ENCODE data around the gene SNCAIP.

The SNCAIP gene

DNA sequence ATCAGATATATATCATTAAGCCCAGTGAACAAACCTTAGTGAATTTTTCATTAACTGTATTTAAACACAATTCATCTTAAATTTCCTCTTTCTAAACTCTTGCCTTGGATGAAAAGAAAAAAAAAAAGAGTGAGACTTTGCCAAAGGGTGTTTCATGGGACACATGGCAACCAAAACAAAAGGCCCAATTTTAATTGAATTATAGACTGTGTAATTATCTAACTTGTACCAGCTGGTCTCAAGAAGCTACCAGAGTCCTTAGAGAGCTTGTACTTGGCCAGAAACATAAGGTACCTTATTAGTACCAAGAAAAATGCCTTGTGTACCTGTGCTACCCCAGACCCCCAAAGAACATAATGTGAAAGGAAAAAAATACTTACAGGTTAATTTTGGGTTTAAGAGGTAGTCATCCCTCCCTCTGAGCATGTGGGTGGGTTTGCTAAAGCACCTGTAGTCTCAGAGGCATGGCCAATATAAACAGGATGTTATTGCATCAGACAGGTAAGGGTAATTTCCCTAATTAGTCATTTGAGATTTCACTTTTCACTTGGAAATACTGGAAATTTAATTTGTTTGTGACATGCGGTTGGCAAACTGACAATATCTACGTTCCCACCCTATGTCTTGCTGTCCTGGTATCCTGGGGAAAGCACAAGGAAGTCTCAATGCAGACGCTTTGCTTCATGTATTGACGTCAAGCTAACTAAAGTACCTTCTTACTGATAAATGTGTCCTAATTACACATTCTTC, 90.1 kb downstream of the SNCAIP start:
- DNase-seq, result no peak

DNA sequence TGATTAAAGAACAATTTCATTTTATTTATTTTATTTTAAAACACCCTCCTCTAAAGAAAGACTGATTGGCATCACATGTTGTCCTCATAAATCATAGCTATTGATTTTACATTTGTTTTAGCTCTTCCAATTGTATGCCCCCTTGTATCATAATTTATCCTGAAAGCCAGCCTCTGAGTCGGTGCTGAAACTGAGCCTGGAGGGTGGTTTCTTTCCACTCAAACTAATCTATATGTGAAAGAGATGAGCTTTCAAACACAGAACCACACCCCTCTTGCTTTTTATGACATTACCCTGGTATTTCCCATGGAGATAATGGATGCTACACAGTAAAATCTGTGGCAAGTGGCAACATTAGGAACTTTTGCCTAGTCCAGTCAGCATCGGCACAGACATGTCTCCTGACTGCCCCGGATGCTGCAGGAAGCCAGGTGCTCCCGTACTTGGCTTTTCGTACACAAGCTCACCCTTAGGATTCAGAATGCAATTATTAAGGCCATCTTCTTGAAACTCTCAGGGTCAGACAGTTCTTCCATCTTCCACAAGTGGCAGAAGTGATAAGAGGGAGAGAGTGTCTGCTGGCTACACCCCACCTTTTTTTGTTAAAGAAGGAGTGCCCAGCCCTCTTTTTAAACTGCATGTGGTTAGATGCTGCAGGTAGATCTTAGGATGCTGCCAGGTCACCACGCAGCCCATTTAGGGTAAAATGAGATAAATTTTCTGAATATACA, 91.1 kb downstream of the SNCAIP start:
- DNase-seq, result no peak

DNA sequence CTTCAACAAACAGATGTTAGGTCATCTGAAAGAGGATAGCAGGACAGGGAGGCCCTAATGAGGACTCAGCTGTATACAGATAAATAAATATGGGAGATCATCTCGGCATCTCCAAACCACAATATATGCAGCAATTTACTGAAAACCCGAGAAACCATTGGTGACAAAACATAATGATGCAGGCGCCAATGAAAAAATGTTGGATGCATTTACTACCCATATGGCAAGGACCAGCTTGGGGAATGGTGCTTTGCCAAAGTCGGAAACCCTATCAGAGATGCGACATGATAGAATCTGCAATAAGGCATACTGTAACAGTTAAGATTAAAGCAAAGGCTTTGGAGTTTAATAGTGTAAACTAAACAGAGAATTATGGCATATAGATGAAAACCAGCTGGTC, 92.0 kb downstream of the SNCAIP start:
- DNase-seq, result no peak

DNA sequence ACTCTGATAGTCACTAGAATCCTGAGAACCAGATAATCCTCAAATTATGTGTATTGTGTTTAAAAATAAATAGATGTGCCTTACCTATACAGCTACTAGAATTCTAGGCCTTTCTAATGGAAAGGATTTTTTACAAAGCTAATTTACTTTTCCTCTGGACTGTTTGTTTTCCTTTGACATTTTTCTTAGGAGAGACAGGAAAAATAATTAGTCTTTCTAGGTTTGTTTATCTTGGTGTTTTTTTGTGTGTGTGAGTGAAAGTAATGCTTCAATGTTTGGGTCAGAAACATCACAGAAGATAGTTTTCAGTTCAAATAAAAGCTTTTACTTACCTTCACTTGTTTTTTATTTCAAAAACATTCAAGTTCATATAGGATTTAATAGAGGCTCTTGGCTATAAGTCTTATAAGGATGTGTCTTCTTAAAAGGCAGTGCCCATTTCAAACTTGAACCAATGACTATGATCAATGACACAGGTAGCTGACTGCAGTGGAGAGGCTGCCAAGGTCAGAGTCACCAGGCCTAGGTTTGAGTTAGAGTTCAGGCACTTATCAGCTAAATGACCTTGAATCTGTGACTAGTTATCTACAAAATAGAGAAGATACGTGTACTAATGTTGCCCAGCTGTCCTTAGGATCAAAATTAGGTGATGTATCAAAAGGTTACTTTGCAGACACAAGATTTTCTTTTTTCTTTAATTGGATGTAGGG, 92.8 kb downstream of the SNCAIP start:
- DNase-seq, result no peak

DNA sequence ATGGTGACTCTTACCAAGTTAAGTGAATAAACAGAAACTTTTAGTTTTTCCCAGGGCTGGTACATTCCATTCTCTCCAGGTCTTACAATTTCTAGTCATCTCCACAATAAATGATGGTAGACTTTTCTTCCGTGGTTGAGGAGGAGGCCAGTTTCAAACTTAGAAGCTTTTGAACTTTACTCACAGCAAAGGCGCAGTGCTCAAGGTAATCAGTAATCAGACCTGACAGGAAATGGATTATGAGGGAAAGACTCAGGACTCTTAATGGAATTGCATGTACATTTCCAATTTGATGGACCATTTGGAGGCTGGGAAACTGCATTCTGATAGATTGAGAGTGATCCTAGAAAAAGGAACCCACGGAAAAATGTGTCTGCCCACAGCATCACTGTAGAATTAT, 93.7 kb downstream of the SNCAIP start:
- no peak for DNase-seq

DNA sequence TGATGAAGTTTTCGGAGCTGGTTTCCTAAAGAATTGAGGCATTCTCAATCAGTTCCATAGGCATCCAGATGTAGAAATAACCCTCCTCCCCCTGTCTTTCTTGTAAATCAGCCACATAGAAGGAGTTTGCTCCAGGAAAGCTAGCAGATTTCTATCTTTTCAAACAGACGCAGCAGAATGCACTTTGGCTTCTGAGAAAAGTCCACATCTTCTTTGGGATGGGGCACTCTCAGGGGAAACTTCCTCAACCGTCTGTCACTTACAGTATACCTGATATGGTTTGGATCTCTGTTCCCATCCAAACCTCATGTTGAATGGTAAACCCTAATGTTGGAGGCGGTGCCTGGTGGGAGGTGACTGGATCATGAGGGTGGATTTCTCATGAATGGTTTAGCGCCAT, 94.1 kb downstream of the SNCAIP start:
- no peak for DNase-seq

DNA sequence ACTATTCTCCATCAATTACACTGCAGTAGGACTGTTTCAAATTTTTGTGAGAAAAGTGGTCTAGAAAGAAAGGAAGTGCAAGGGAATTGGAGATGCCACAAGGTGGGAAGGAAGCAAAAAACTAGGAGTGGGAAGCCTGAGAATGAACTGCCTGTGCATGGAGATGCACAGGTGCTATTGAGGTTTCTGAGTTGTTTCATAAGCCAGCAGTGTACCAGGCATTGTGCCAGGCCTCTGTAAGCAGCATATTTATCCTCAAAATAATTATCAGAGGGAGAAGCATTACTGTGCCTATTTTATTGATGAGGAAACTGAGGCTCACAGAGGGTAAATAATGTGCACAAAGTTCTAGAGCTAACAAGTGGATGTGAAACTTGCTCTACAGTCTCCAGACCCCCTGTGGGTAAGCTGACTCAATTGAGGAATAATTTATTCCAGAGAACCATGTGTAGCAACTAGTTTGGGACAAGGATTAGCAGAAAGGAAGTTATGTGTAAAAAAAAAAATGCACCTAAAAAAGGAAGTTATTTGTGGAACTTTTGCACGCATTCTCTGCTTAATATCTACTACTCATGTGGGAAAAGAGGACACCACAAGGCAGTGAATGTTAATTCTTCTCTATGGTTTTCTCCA, 96.7 kb downstream of the SNCAIP start:
- no peak for DNase-seq

DNA sequence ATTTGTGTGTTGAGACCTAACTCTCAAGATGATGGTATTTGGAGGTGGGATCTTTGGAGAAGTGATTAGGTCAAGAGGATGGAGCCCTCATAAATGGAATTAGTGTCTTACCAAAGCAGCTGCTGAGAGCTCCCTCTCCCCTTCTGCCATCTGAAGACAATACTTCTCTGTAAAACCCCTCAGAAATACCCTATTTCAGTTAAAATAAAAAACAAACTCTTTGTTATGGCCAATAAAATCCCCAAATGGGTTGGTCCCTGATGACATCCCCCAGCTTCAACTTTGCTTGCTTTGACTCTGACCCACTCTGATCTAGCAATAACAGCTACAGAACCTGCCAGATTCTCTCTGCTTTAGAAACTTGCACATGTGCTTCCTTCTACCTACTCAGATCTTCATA, 100.9 kb downstream of the SNCAIP start:
- DNase-seq, result no peak

DNA sequence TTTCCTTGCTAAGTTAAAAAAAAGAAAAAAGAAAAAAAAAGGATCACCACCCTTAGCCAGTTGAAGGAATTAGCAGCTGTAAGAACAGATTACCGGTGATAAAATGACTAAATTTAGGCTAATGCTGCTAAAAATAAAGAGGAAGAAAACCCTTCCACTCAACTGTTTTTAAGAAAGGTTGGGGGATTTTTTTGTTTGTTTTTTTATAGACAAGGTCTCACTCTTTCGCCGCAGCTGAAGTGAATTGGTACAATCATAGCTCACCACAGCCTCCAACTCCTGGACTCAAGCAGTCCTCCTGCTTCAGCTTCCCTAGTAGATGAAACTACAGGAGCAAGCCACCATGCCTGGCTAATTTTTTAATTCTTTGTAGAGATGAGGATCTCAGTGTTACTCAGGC, 101.7 kb downstream of the SNCAIP start:
- DNase-seq, result no peak

DNA sequence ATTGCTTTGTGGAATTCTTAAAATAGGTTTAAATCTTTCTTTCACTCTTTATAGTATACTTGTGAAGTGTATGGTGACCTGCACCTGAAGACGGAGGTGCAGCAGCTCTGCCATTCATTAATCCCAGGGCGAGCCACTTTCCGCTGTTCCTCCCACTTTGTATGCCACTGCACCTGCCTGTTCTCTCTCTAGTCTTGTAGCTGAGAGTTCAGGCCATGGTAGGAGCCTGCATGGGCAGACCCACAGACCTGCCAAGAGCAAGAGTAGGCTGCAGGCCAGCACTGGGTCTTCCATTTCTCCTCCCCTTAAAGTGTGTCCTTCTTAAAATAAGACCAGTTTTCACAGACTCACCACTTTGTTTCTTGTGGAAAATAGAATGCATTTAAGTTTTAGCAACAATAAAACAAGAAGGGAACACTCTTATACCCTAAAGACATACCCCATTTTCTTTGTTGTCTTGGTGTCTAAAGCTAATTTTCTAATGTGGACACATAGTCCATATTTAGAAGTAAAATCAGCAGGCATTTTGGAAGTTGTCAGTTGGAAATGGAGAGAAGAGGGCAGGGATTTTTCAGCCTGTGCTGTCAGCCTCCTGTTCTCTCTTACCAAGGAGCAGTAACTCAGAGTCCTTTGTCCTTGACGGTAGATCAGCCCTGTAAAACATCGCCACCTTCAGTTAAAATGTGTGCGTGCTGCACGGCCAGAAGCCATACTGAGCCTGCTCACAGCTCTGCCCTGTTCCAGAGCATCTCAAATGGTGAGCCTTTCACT, 103.2 kb downstream of the SNCAIP start:
- DNase-seq, result peak; percentile 50

DNA sequence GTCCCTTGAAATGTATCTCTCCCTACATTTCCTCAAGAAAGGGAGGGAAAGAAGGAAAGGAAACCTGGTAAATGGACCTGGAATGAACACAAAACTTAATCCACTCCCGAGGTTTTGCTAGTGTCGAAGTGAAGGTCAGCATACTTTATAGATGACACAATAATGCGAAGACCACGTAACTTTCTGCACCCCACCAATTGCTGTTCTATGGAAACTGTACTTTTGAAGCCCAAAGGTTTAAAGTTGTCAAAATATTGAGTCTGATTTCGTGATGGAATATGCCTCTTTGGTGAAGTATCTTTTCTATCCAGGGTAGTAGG, 103.7 kb downstream of the SNCAIP start:
- no peak for DNase-seq

DNA sequence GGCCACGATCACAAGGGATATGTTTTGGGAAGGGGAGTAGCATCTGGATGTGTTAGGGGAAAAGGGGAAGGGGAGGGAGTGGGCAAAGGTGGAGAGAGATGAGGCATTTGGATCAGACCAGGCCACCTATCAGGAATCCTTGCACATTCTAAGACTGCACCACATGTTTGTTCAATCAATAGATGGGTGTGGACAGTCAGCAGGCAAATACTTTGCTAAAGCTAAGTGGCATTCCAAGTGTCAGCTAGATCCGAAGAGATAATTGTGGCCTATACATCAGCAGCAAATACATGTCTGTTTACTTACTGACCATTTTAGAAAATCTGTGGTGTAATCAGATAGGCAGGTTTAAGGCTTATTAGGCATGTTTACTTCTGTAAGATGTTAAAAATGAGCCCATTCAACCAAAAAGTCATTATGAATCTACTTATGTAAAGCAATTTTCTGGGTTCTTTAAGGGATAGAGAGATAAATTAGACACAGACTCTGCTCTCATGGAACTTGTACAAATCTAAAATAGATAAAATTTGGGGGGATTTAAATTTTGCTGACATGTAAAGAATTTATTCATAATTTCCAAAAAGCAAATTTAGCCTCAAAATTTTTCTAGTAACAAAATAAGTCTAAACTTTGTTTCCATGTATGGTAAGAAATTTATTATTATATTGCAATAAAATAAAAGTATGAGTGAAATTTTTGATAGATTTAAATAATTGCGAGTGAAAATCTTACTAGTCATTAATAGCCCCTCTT, 107.3 kb downstream of the SNCAIP start:
- DNase-seq, result no peak

DNA sequence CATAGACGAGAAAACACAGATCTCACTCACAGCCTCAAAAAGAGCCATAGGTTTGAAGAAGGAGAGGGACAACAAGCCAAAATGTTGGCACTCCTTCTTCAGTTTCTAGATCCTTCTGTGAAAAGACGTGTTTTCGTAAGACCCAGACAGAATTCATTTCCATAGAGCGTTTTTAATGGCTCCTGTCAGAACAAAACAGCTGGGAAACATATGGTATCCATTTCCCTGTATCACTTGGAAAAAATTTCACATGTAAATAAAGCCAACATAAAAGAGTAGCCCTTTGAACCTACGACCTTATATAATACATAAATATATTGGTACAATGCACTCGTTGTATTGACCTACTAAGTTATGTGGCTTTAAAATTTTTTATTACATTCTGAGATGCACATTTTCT, 108.1 kb downstream of the SNCAIP start:
- peak; percentile 36 for DNase-seq

DNA sequence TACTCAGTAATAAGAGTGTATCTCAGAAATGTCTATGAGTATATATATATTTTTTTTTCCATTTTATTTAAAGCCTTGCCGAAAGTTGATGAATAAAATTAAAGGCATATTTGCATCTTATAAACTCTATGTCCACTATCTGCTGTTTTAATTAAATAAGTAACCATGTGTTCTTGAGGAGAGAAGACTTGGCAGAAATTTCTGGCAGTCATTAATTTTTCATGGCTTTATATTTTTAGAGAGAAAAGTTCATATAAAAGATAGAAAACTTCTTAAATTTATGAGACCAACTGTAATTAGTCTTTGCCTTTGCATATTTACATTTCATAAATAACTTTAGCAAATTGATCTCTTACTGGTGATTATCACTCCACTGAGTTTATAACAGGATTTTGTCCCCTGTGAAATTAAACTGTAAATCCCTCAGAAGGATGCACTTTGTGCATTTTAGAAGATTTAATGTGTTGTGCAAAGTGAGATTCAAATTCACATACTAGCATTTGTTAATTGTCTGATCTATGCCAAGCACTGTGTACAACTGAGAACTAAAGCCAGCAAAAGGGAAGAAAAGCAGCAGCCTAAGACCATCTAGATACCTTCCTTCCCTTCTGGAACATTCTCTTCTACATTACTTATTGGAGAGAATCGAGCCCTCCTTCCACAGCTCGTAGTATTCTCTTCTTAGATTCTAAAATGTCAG, 108.7 kb downstream of the SNCAIP start:
- DNase-seq, result no peak

DNA sequence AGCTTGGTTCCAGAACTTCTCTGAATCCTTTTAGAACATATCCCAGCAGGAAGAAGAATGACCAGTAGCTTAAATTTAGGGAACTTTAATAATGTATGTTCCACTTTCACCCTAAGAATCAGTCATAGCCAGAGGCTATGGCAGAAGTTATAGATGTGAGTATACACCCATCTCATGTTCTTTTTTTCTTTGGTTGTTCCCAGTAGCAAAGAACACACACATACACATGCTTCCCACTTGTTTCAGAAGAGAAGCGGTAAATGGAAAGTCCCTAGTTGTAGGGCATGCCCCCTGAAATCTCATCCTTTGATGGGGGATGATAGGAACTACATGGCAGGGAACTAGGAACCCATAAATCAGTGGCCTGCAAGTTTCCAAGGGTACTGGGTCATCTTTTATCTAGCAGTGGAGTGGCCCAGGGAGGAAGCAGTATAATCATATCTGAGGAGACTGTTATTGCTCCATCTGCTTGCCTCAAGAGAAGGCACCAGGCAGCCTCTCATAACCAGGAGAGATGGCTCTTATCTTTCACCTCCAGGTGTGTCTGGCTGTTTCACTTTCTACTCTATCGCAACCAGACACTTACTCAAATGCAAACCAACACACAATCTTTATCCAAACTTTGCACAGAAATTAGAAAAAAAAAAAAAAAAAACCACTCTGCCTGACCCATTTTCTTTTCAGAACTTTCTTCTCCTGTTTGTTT, 109.5 kb downstream of the SNCAIP start:
- no peak for DNase-seq

DNA sequence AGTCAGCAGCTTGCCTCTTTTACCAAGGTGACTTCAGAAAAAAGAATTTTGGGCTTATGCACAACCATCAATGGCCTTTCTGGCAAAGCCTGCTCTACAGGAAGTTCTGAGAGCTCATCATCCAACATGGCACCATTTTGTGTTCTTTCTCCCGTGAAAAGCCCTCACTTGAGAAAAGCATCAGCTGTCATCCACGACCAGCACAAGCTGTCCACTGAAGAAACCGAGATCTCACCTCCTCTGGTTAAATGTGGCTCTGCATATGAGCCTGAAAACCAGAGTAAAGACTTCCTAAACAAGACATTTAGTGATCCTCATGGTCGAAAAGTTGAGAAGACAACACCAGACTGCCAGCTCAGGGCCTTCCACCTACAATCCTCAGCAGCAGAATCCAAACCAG, 111.2 kb downstream of the SNCAIP start:
- DNase-seq, result no peak

DNA sequence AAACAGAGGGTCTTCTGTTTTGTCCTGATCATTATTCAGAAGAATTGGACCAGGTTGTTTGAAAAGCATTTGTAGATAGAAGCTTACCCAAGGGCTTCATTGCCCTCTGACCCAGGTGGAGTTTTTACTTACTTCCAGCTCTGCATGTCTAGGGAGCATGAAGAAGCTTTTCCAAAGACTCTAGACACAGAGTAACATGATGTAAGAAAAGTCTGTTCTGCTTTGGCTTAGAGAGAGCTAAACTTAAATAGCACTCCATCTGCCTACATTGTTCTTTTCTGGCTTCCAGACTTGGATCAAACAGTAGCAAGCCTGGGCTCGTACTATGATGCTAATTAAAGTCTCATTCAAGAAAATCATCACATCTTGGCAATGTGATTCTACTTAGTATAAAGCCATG, 112.1 kb downstream of the SNCAIP start:
- DNase-seq, result no peak

DNA sequence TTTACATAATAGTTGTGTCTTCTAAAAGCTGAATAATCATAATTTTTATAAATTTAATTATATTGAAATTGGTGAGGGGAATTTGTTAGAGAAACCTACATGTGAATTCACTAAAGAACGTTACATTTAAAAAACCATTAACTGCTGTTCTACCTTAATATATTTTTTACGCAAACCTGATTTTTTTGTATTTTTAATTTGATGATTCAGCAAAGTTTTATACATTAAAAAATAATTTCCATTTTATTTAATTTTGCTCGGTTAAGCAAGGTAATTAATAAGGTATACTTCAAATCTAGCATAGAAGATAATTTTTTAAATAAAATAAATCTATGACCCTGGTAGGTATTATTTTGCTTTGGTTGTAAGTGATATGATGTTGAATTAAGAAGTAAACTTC, 114.3 kb downstream of the SNCAIP start:
- no peak for DNase-seq

DNA sequence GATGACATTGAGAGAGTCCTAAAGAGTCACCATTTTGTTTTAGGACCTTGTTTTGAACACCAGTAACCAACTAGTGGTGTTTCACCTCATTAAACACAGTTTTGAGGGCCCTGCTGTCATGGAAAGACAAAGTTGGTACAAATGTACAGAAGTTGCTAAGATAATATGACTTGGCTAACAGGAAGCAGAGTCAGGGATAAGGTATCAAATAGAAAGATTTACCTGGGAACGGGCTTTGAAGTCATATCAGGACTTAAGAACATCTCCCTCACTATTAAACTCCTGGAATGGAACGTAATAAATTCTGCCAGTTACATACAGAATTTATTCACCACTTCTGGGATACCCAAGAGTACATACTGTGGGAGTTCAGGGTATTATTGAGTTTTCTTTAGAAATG, 115.6 kb downstream of the SNCAIP start:
- DNase-seq, result no peak

DNA sequence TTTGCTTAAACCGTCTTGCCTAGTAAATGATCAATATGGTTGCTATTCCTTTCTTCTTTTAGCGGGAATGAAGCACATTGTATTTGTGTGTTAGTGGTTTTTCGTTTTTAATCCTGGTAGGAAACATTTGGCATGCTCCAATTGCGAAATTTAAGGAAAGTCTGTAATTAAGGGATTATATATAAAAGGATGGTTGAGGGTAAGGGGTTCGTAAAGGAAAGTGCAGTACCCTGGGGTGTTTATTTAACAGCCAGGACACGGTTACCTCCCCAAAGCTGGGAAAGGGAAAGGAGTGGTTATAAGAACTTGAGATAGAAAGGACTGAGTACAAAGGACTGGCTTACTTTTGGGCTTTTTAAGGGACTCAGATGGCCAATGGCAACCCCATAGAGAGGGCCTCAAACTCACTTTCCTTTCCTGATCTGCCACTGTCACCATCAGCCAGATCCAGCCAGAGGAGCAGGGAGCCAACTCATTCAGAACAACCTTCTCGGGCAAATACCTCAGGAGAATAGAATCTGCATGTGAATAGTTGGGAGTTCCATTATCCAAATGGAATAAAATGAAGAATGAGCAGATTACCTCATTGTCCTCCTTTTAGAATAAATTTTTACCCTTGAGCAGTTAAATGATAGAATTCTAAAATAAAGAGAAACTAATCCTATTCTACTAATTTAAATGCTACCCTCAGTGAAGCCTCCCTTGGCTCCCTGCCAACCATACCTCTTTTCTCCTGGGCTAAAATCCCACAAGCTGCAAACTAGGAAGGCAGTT, 117.7 kb downstream of the SNCAIP start:
- no peak for DNase-seq

Data from HCEC 1CT (cell line).